GM12878 (cell line): ENCODE data around the gene YBX2. TPM values are rescaled to one million over a fixed set of nuclear protein-coding genes. Genes with fewer than 3 reads are reported as not detected.

Experiments
- CREM ChIP-seq: IDR thresholded peaks from 2 replicates; pipeline ENCODE4 v1.6.1; 2014; ENCODE audit warnings: antibody characterized with exemption, low read depth
- E4F1 ChIP-seq: fragments of 450-650 bp; IDR thresholded peaks from 2 replicates; pipeline ENCODE4 v1.6.1; 2018; ENCODE audit warnings: borderline replicate concordance, mild to moderate bottlenecking; ENCODE audit not compliant: partially characterized antibody
- FOXK2 ChIP-seq: fragments of 450-650 bp; IDR thresholded peaks from 2 replicates; pipeline ENCODE4 v1.6.1; 2017; ENCODE audit warnings: mild to moderate bottlenecking, moderate library complexity
- HCFC1 ChIP-seq: fragments of 150-350 bp; IDR thresholded peaks from 2 replicates; pipeline ENCODE4 v1.6.1; 2014; ENCODE audit warnings: low read length
- HDGF ChIP-seq: fragments of 450-650 bp; IDR thresholded peaks from 2 replicates; pipeline ENCODE4 v1.6.1; 2016; ENCODE audit warnings: antibody characterized with exemption
- IRF5 ChIP-seq: fragments of 450-650 bp; IDR thresholded peaks from 2 replicates; pipeline ENCODE4 v1.6.1; 2017; ENCODE audit warnings: borderline replicate concordance
- JUND ChIP-seq: IDR thresholded peaks from 2 replicates; pipeline ENCODE4 v1.6.1; 2012; ENCODE audit warnings: low read depth, mild to moderate bottlenecking, low read length, improper control_type of control experiment, moderate library complexity
- KLF5 ChIP-seq: fragments of 450-650 bp; IDR thresholded peaks from 2 replicates; pipeline ENCODE4 v1.6.1; 2014; ENCODE audit warnings: mild to moderate bottlenecking; ENCODE audit not compliant: partially characterized antibody
- LARP7 ChIP-seq: fragments of 450-650 bp; IDR thresholded peaks from 2 replicates; pipeline ENCODE4 v1.6.1; 2017; ENCODE audit warnings: mild to moderate bottlenecking
- MAX ChIP-seq: IDR thresholded peaks from 2 replicates; pipeline ENCODE4 v1.6.1; 2012; ENCODE audit warnings: low read depth, low read length, improper control_type of control experiment
- MEF2A ChIP-seq: IDR thresholded peaks from 2 replicates; pipeline ENCODE4 v1.6.1; 2011; ENCODE audit warnings: low read depth, mild to moderate bottlenecking, low read length, moderate library complexity; ENCODE audit not compliant: insufficient read depth
- MTA2 ChIP-seq: fragments of 450-650 bp; IDR thresholded peaks from 2 replicates; pipeline ENCODE4 v1.6.1; 2016; ENCODE audit warnings: low read depth, mild to moderate bottlenecking, moderate library complexity
- MYB ChIP-seq: fragments of 150-350 bp; IDR thresholded peaks from 2 replicates; pipeline ENCODE4 v1.6.1; 2014; ENCODE audit warnings: mild to moderate bottlenecking, low read depth, low read length, borderline replicate concordance
- MYC ChIP-seq: IDR thresholded peaks from 2 replicates; pipeline ENCODE4 v1.6.1; 2011; ENCODE audit warnings: mild to moderate bottlenecking, low read length, moderate library complexity, inconsistent platforms; ENCODE audit not compliant: insufficient read depth, insufficient replicate concordance, insufficient read length, severe bottlenecking
- NFXL1 ChIP-seq: fragments of 450-650 bp; IDR thresholded peaks from 2 replicates; pipeline ENCODE4 v1.6.1; 2017; ENCODE audit warnings: antibody characterized with exemption, mild to moderate bottlenecking, borderline replicate concordance
- NR2C2 ChIP-seq: IDR thresholded peaks from 2 replicates; pipeline ENCODE4 v1.6.1; 2011; ENCODE audit warnings: borderline replicate concordance, low read depth; ENCODE audit not compliant: control insufficient read depth, insufficient read length
- PML ChIP-seq: IDR thresholded peaks from 2 replicates; pipeline ENCODE4 v1.6.1; 2012; ENCODE audit warnings: low read length, inconsistent platforms
- POLR2AphosphoS2 ChIP-seq: IDR thresholded peaks from 2 replicates; pipeline ENCODE4 v1.6.1; 2011; ENCODE audit warnings: low read depth, mild to moderate bottlenecking, low read length, improper control_type of control experiment, moderate library complexity
- SMAD5 ChIP-seq: IDR thresholded peaks from 2 replicates; pipeline ENCODE4 v1.6.1; 2016; ENCODE audit warnings: antibody characterized with exemption, low read depth
- SMARCA5 ChIP-seq: fragments of 450-650 bp; IDR thresholded peaks from 2 replicates; pipeline ENCODE4 v1.6.1; 2017; ENCODE audit warnings: mild to moderate bottlenecking
- SREBF1 ChIP-seq: IDR thresholded peaks from 2 replicates; pipeline ENCODE4 v1.6.1; 2012; ENCODE audit warnings: mild to moderate bottlenecking, low read length
- TBL1XR1 ChIP-seq: IDR thresholded peaks from 2 replicates; pipeline ENCODE4 v1.6.1; 2012; ENCODE audit warnings: low read depth, low read length, improper control_type of control experiment
- YBX1 ChIP-seq: fragments of 450-650 bp; IDR thresholded peaks from 2 replicates; pipeline ENCODE4 v1.6.1; 2016; ENCODE audit warnings: antibody characterized with exemption
- ZNF592 ChIP-seq: fragments of 450-650 bp; IDR thresholded peaks from 2 replicates; pipeline ENCODE4 v1.6.1; 2017; ENCODE audit warnings: mild to moderate bottlenecking, moderate library complexity
- polyA plus RNA-seq, 11 experiments: library from polyadenylated mRNA; depleted of rRNA in 4 of 11; unstranded in 6 of 11; stranded (reverse) in 5 of 11; fragments of >200 nt; fragmentation: Nextera tagmentation in 4 of 11; fragmentation: Illumina TruSeq in 1 of 11; extraction: Ambion mirVana in 4 of 11; extraction: Trizol in 1 of 11; gene quantifications; 1 replicate in 1 of 11; 2 replicates in 10 of 11; pipeline versions ENCODE4 v1.2.1 to v1.2.3, GENCODE V29; 2011 to 2016; ENCODE audit warnings: inconsistent platforms in 2 of 11, missing spikeins in 2 of 11, low read depth in 1 of 11
- total RNA-seq, 4 experiments: library from RNA; depleted of rRNA in 3 of 4; stranded (reverse); fragments of >200 nt in 3 of 4; fragmentation: Illumina TruSeq in 1 of 4; extraction: Trizol in 1 of 4; gene quantifications; 2 replicates each; pipeline versions ENCODE4 v1.2.1 to v1.2.3, GENCODE V29; 2013 to 2021

YBX2 gene
- total and polyA plus RNA-seq, 10 of the 15 experiments (the other 5 are each of a cell fraction or from before 2014, with no cell fraction given) = not detected

GRCh38 chr17:7329374-7329996, 35.0 kb upstream of the YBX2 start (continued):
- TF ChIP-seq NFXL1 (no peak), NR2C2 (no peak), PML (no peak; the same call in 1 of the 2 replicates), SMARCA5 (no peak), MAX (0 out of 2 replicates have a peak, but pooled peaks have one; percentile 14), SREBF1 (no peak), IRF5 (no peak), E4F1 (peak; percentile 100), LARP7 (no peak), FOXK2 (no peak), HCFC1 (peak; percentile 64), HDGF (peak; percentile 99), MYB (no peak), ZNF592 (no peak), TBL1XR1 (no peak), SMAD5 (peak; percentile 35; the same call in 1 of the 2 replicates), MYC (peak; percentile 78), MEF2A (no peak), MTA2 (0 out of 2 replicates have a peak, but pooled peaks have one; percentile 22), KLF5 (peak; percentile 13), CREM (peak; percentile 61; the same call in 1 of the 2 replicates), JUND (no peak), POLR2AphosphoS2 (peak; percentile 69; the same call in 1 of the 2 replicates), YBX1 (no peak)
